Neural progenitor cell (in vitro differentiated cells): ENCODE results near the gene ADCY5.

Source experiments
- EZH2 ChIP-seq: fragments of 200-600 bp; sonication (generic); IDR thresholded peaks from 2 replicates; pipeline ENCODE4 v1.6.1; 2017; ENCODE audit warnings: antibody characterized with exemption, mild to moderate bottlenecking, moderate library complexity
- EZH2phosphoT487 ChIP-seq: fragments of 200-600 bp; sonication (generic); IDR thresholded peaks from 2 replicates; pipeline ENCODE4 v1.6.1; 2017; ENCODE audit warnings: antibody characterized with exemption
- TF ChIP-seq, protein P1 (sequence below): fragments of 200-600 bp; sonication (generic); IDR thresholded peaks from 2 replicates; pipeline ENCODE4 v1.5.1; 2017; ENCODE audit warnings: antibody characterized with exemption, mild to moderate bottlenecking

DNA sequence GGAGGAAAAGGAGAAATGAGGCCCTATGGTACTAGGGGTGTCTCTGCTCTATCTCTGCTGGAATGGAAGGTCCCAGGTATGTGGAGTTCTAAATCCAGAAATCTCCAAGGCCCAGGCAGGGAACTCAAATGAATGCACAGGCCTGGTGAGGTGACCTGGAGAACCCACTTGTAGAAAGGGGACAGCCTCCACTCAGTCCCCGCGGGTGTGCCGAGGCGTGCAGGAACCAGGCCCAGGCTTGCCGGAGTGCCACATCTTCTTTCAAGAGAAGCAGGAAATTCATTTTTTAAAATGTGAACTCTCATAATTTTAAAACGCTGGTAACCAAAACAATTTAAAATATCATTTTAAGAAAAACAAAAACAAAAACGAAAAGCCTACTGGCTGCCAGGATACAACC is 32.2 kb upstream of the ADCY5 start:
- TF ChIP-seq, protein P1, sequence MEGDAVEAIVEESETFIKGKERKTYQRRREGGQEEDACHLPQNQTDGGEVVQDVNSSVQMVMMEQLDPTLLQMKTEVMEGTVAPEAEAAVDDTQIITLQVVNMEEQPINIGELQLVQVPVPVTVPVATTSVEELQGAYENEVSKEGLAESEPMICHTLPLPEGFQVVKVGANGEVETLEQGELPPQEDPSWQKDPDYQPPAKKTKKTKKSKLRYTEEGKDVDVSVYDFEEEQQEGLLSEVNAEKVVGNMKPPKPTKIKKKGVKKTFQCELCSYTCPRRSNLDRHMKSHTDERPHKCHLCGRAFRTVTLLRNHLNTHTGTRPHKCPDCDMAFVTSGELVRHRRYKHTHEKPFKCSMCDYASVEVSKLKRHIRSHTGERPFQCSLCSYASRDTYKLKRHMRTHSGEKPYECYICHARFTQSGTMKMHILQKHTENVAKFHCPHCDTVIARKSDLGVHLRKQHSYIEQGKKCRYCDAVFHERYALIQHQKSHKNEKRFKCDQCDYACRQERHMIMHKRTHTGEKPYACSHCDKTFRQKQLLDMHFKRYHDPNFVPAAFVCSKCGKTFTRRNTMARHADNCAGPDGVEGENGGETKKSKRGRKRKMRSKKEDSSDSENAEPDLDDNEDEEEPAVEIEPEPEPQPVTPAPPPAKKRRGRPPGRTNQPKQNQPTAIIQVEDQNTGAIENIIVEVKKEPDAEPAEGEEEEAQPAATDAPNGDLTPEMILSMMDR = no peak
- TF ChIP-seq EZH2 (no peak), EZH2phosphoT487 (no peak)
